ENCODE data around the gene ILK.

DNA sequence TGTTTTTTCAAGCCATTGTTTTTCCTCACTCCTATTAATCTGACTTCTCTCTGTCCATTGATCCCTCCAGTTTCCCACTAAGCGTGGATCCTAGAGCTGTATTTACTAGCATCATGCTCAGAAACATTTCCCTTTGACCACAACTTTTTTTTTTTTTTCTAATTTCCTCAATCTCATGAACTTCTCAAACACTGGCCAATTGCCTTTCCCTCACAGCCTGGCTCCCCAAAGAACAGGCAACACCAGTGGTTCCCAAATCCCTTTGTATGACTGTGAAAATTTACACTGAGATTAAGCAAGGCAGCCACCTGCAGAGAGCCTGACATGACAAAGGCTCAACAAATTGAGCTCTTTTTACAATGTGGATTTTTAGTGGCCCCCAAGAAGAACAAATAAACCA is 17.1 kb downstream of the ILK start:
- TF ChIP-seq, protein P1, sequence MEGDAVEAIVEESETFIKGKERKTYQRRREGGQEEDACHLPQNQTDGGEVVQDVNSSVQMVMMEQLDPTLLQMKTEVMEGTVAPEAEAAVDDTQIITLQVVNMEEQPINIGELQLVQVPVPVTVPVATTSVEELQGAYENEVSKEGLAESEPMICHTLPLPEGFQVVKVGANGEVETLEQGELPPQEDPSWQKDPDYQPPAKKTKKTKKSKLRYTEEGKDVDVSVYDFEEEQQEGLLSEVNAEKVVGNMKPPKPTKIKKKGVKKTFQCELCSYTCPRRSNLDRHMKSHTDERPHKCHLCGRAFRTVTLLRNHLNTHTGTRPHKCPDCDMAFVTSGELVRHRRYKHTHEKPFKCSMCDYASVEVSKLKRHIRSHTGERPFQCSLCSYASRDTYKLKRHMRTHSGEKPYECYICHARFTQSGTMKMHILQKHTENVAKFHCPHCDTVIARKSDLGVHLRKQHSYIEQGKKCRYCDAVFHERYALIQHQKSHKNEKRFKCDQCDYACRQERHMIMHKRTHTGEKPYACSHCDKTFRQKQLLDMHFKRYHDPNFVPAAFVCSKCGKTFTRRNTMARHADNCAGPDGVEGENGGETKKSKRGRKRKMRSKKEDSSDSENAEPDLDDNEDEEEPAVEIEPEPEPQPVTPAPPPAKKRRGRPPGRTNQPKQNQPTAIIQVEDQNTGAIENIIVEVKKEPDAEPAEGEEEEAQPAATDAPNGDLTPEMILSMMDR (IDR thresholded peaks at IDR 0.05; ENCODE audit: low read length) = no peak
- no peak for TF ChIP-seq EZH2 (IDR thresholded peaks at IDR 0.05; ENCODE audit: borderline replicate concordance, low read length)
